GM18517 (cell line): Measurements from ENCODE around the gene DNAH6.
A peak's percentile ranks its signal among the peaks of the same experiment; 100 is the strongest.
"Not testable (repeated sequence)": the region's sequence is repeated elsewhere in the genome, so short reads cannot be mapped to it uniquely, and the experiment has no call there.

Experiments
- ATAC-seq: cut with Tn5 transposase; IDR thresholded peaks from one replicate; pipeline ENCODE4 v1.9.1; 2021; ENCODE audit warnings: mild to moderate bottlenecking, moderate library complexity; ENCODE audit not compliant: unreplicated experiment

DNAH6 gene, protein sequence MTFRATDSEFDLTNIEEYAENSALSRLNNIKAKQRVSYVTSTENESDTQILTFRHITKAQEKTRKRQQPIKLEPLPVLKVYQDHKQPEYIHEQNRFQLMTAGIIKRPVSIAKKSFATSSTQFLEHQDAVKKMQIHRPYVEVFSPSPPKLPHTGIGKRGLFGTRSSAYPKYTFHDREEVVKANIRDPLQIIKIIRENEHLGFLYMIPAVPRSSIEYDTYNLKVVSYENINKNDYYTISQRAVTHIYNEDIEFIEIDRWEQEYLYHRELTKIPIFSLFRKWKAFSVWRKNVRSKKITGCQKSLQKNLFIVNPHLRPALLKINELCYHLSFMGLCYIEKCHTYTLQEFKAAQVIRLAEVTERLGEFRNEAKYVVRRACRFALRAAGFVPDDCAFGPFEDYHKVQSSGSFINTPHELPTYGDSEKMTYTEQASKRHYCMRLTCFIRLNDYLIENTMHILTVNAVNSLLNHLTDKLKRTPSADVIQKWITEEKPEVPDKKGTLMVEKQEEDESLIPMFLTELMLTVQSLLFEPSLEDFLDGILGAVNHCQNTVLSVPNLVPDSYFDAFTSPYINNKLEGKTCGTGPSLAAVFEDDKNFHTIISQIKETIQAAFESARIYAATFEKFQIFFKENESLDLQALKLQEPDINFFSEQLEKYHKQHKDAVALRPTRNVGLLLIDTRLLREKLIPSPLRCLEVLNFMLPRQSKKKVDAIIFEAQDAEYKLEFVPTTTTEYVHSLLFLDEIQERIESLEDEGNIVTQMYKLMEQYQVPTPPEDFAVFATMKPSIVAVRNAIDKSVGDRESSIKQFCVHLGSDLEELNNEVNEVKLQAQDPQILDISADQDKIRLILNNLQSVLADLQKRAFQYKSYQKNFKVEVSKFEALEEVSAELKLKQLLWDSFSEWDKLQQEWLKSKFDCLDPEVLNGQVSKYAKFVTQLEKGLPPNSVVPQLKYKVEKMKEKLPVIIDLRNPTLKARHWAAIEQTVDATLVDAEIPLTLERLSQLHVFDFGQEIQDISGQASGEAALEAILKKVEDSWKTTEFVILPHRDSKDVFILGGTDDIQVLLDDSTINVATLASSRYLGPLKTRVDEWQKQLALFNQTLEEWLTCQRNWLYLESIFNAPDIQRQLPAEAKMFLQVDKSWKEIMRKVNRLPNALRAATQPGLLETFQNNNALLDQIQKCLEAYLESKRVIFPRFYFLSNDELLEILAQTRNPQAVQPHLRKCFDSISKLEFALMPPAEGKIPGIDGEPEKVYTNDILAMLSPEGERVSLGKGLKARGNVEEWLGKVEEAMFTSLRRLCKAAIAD (N-terminal part only)

GRCh38 chr2:84516234-84516986 lies at the start of gene DNAH6:
Gene DNAH6, plus strand, starts transcription at chr2:84516498. Its CDS starts 1,329 bp downstream, at chr2:84517827.
- ATAC-seq, result peak; percentile 92

DNA sequence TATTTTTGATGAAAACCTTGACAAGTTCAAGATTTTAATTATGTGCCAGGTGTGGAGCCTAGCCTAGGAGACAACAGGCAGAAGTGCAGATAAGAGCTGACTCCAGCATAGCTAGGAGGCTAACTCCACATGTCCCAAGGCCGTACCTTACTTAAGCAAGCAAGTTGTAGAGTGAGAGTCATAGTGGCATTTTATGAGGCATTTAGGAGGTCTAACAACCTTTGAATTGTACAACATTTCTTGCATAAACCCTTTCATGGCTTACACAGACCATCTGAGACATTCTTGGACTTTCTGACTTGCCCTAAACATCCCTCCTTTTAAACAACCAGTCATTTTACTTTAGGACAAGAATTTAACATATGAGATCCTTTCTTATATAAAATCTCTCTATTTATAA lies 48.9 kb upstream of the DNAH6 start:
- ATAC-seq, result no peak

- ATAC-seq, result not testable (repeated sequence)
Observed at GRCh38 chr2:84472423-84472822, 43.9 kb upstream of the DNAH6 start.

GRCh38 chr2:84472856-84473565 lies 43.3 kb upstream of the DNAH6 start:
- ATAC-seq, result no peak

- ATAC-seq, result no peak
Observed at GRCh38 chr2:84474176-84474575, 42.1 kb upstream of the DNAH6 start.

DNA sequence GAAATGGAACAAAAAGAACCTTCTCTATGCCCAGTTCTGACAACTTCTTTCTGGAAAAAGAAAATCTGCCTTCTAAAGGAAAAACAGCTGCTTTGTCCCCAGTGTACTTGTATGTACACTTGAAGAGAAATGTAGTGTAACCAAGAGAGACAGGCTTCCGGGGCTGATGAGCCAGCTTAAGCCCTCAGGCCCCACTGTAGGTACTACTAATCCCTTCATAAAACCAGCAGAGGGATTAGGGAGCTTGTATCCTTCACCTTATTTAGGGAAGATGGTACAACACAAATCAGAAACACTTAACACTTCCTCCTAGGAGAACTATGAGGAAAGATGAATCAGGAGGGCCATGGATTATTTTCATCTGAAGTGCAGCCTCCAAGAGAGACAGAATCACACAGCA lies 38.4 kb upstream of the DNAH6 start:
- no peak for ATAC-seq

- no peak for ATAC-seq
Observed at GRCh38 chr2:84478867-84479266, 37.4 kb upstream of the DNAH6 start.

DNA sequence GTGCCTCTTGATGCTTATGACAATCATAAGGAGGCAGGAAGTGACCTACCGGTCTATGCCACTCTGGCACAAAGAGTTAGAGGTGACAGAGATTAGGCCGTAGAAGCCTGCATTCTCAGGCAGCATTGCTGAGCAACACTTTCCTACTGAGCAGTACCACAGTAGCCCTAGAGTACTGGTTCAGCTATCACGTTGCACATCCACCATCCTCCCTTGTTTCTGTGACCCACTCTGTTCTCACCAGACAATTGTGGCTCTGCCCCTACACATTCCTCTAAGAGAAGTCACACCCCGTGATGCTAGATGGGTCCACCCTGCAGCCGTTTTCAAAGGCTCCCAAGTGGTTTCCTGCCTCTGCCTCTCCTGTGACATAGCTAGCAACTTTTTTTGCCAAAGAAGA lies 34.6 kb upstream of the DNAH6 start:
- ATAC-seq, result no peak

DNA sequence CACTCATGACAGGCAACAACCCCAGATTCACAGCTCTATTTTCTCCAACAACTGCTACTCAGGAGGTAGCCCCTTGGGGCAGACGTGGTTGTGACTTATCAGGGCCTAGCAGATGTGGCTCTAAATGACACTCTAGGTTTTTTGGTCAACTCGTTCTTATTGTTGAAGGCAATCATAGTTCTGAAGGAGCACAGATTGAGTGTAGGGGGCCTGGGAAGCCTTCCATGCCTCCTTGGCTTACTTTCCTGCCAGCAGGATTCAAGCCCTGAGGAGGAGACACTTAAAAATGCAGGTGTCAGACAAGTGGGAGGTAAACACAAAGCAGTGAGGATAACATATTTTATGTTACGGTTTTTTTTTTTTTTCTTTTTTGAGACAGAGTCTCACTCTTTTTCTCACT lies 33.7 kb upstream of the DNAH6 start:
- no peak for ATAC-seq

DNA sequence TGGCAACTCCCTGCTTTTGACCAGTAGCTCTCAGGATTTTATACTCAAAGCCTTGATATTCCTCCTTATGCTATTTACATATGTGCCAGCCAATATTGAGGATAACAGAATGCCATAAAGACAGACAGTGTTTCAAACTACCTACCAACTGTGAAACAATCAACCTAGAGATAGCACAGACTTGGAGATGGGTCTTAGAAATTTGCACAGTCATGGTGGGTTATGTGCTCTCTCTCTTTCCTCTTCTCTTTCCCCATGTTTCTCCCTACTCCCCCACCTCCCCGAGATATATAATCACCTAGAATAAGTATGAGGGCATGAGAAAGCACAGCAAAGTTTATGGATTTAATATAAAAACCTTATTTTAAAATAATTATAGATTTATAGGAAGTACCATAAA lies 33.0 kb upstream of the DNAH6 start:
- no peak for ATAC-seq

GRCh38 chr2:84486441-84487115 lies 29.7 kb upstream of the DNAH6 start:
- no peak for ATAC-seq

DNA sequence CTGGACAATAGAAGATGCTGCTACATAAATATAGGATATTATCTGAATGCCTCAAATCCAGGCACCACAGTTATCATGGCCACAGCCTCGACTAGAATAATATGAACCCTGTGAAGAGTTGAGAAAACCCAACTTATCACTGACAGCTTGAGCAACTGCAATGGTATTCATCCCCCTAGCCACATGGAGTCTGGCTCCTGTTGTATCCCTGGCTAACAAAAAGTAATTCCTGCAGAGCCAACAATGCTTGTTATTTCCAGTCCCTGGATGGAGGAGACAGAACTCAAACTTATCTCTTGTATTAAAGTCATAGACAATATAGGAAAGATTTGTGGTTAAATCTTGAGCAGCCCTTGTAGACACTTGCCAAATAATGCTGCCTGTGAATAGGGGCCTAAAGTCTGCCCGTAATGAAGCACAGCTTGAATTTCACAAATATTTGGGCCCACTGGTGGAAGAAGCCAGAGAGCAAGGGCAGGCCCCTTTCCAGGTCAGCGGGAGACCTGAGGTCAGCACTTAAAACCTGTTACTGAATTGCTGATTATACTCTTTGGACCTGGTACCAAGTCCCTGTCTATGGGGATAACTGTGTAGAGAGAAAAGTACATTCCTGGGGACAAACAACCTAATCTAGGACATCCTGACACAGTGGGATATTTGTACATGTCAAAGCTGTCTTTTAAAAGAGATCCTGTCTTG lies 28.9 kb upstream of the DNAH6 start:
- no peak for ATAC-seq

DNA sequence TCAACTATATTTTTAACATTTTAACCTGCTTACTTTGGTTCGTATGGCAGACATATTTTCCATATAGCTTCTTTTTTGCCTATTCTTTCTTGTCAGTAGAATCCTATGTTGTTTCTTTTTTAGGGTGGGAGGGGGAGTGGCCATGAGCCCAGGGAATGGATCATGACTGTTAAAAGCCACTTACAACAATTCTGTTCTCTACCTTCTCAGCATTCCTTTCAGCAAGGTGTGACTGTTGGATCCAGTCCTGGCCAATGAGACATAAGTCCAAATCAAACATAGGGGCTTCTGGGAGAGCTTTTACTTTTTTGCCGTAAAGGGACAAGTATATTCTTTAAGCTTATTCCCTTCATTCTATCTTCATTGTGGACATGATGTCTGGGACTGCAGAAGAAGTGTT lies 25.0 kb upstream of the DNAH6 start:
- ATAC-seq, result no peak

GRCh38 chr2:84491741-84492140 lies 24.6 kb upstream of the DNAH6 start:
- ATAC-seq, result no peak

GRCh38 chr2:84492571-84492970 lies 23.7 kb upstream of the DNAH6 start:
- no peak for ATAC-seq

GRCh38 chr2:84493514-84493913 lies 22.8 kb upstream of the DNAH6 start:
- no peak for ATAC-seq

GRCh38 chr2:84494070-84494469 lies 22.2 kb upstream of the DNAH6 start:
- no peak for ATAC-seq

DNA sequence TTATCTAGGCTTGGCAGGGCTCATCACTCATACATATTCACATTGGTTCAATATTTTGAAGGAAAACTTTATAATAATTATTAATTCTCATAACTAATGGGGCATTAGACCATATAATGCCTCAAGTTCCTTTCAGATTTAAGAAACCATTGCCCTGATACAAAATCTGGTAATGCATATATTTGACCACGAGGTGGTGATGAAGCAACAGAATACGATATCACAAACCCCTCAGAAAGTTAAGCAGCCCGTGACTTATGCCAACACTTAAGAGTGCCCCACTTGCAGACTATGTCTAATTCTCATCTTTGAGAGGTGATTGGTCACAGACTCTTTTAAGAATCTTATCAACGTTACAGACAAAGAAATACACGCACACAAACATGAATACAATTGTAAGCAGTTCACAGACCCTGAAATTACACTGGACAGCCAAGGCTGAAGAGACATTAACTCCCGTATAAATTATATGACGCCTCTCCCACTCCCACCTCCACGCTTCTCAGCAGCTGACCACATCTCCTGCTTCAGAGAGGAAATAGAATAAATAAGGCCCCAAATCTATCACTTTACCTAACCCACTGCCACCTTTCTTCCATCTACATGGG lies 20.7 kb upstream of the DNAH6 start:
- ATAC-seq, result peak; percentile 76
